Activated CD8-positive, alpha-beta T cell treated with anti-CD3 and anti-CD28 coated beads, Interleukin-2, amount 10 ng/mL, durations not matched to agents 7 days and 5 days (primary cell): Measurements from ENCODE around the gene RNU1-3. TPM values are rescaled to one million over a fixed set of nuclear protein-coding genes. Genes with fewer than 3 reads are reported as not detected.
"Not testable (repeated sequence)": the region's sequence is repeated elsewhere in the genome, so short reads cannot be mapped to it uniquely, and the experiment has no call there.

Experiments used
- ATAC-seq: fragments of 150-1000 bp; cut with Tn5 transposase; one replicate; pipeline ENCODE4 v1.10.0; 2021; ENCODE audit warnings: moderate library complexity
- CTCF ChIA-PET: fragments of 350-600 bp; sonication (Branson Sonifier 250); formaldehyde crosslinking; loops from one replicate; lab custom pipeline; 2021; ENCODE audit warnings: antibody characterized with exemption; lab: Charles Lee
- POLR2A ChIA-PET: fragments of 350-600 bp; sonication (Branson Sonifier 250); formaldehyde crosslinking; loops from one replicate; lab custom pipeline; 2021; ENCODE audit warnings: antibody characterized with exemption; lab: Charles Lee
- DNase-seq: peaks from one replicate; pipeline ENCODE4 v3.0.0-alpha.2; 2020
- H3K27ac Mint-ChIP-seq: one replicate; pipeline ENCODE4 v1.8.0; 2021; ENCODE audit warnings: mild to moderate bottlenecking, mixed read lengths
- H3K27me3 Mint-ChIP-seq: one replicate; pipeline ENCODE4 v1.8.0; 2021; ENCODE audit warnings: low read depth, mixed read lengths
- H3K36me3 Mint-ChIP-seq: one replicate; pipeline ENCODE4 v1.8.0; 2021; ENCODE audit warnings: low read depth, mixed read lengths
- H3K4me1 Mint-ChIP-seq: one replicate; pipeline ENCODE4 v1.8.0; 2021; ENCODE audit warnings: low read depth, mixed read lengths
- H3K4me3 Mint-ChIP-seq: one replicate; pipeline ENCODE4 v1.8.0; 2021; ENCODE audit warnings: mild to moderate bottlenecking, mixed read lengths
- H3K9me3 Mint-ChIP-seq: one replicate; pipeline ENCODE4 v1.8.0; 2022; ENCODE audit warnings: mixed read lengths; ENCODE audit not compliant: insufficient read depth
- total RNA-seq, 2 experiments: library from RNA; stranded (reverse); gene quantifications; one replicate each; pipeline ENCODE4 v1.2.3, GENCODE V29; 2021

RNU1-3 gene
- total RNA-seq, 2 experiments from 2014 or later, result 1,730 to 2,232 TPM

GRCh38 chr1:16647179-16648176 is 19.3 kb downstream of the RNU1-3 start:
- DNase-seq, result peak; percentile 21
- POLR2A ChIA-PET, H3K36me3 Mint-ChIP-seq, CTCF ChIA-PET, H3K4me1 Mint-ChIP-seq, H3K4me3 Mint-ChIP-seq, H3K9me3 Mint-ChIP-seq, H3K27ac Mint-ChIP-seq, ATAC-seq: not testable (repeated sequence)
- H3K27me3 Mint-ChIP-seq, result peaks cover 10% of the 10 kb centered on the region

GRCh38 chr1:16646716-16647115 is 20.0 kb downstream of the RNU1-3 start:
- ATAC-seq, H3K4me1 Mint-ChIP-seq, POLR2A ChIA-PET, CTCF ChIA-PET, H3K27me3 Mint-ChIP-seq, DNase-seq, H3K4me3 Mint-ChIP-seq, H3K36me3 Mint-ChIP-seq, H3K9me3 Mint-ChIP-seq, H3K27ac Mint-ChIP-seq: not testable (repeated sequence)

GRCh38 chr1:16646061-16646664 is 20.6 kb downstream of the RNU1-3 start:
- H3K36me3 Mint-ChIP-seq, H3K27ac Mint-ChIP-seq, POLR2A ChIA-PET, H3K9me3 Mint-ChIP-seq, H3K4me1 Mint-ChIP-seq, CTCF ChIA-PET, ATAC-seq, H3K27me3 Mint-ChIP-seq, H3K4me3 Mint-ChIP-seq: not testable (repeated sequence)
- DNase-seq, result peak; percentile 20

GRCh38 chr1:16645271-16646060 is 21.3 kb downstream of the RNU1-3 start:
- H3K4me3 Mint-ChIP-seq, H3K4me1 Mint-ChIP-seq, H3K9me3 Mint-ChIP-seq, H3K27me3 Mint-ChIP-seq, ATAC-seq, CTCF ChIA-PET, H3K36me3 Mint-ChIP-seq, H3K27ac Mint-ChIP-seq: not testable (repeated sequence)
- POLR2A ChIA-PET, result interaction anchor here (1.3 to 1.8 kb wide), 2 partner anchors 20 to 132 kb away, joined by 4 to 5 read pairs; partner anchors contain the start of gene RNU1-1
- DNase-seq, result peak; percentile 26

GRCh38 chr1:16644482-16645270 is 22.1 kb downstream of the RNU1-3 start:
- peak; percentile 87 for ATAC-seq
- POLR2A ChIA-PET, result interaction anchor here (0.8 to 1.8 kb wide), 4 partner anchors 12 to 136 kb away, joined by 3 to 5 read pairs (median 4); partner anchors contain the start of gene RNU1-1
- H3K4me1 Mint-ChIP-seq, H3K27me3 Mint-ChIP-seq, H3K4me3 Mint-ChIP-seq, CTCF ChIA-PET, H3K9me3 Mint-ChIP-seq, H3K36me3 Mint-ChIP-seq, H3K27ac Mint-ChIP-seq: not testable (repeated sequence)
- peak; percentile 96 for DNase-seq

GRCh38 chr1:16644193-16644481 is 22.6 kb downstream of the RNU1-3 start:
- H3K27me3 Mint-ChIP-seq, result peaks cover 7% of the 10 kb centered on the region
- CTCF ChIA-PET, result no interaction called here
- no peaks in the 10 kb centered on the region for H3K36me3 Mint-ChIP-seq
- H3K27ac Mint-ChIP-seq, result no peak overlapping the region
- POLR2A ChIA-PET, result interaction anchor here (0.8 to 1.8 kb wide), 4 partner anchors 11 to 136 kb away, joined by 3 to 5 read pairs (median 4); partner anchors contain the start of gene RNU1-1
- no peaks in the 10 kb centered on the region for H3K9me3 Mint-ChIP-seq
- ATAC-seq, result no peak
- no peak for DNase-seq
- no peaks in the 10 kb centered on the region for H3K4me1 Mint-ChIP-seq
- H3K4me3 Mint-ChIP-seq, result no peak overlapping the region

GRCh38 chr1:16643476-16644192 is 23.1 kb downstream of the RNU1-3 start:
- H3K4me3 Mint-ChIP-seq, H3K27me3 Mint-ChIP-seq, H3K27ac Mint-ChIP-seq, H3K36me3 Mint-ChIP-seq, H3K4me1 Mint-ChIP-seq, H3K9me3 Mint-ChIP-seq, CTCF ChIA-PET: not testable (repeated sequence)
- peak; percentile 46 for DNase-seq
- POLR2A ChIA-PET, result interaction anchor here (1.0 to 1.8 kb wide), 4 partner anchors 11 to 261 kb away, joined by 3 to 5 read pairs (median 4); partner anchors contain the start of gene RNU1-1
- peak; percentile 11 for ATAC-seq

GRCh38 chr1:16643001-16643411 is 23.7 kb downstream of the RNU1-3 start:
- H3K27ac Mint-ChIP-seq, H3K4me3 Mint-ChIP-seq, ATAC-seq, H3K4me1 Mint-ChIP-seq, H3K9me3 Mint-ChIP-seq, H3K36me3 Mint-ChIP-seq, CTCF ChIA-PET, H3K27me3 Mint-ChIP-seq: not testable (repeated sequence)
- DNase-seq, result peak; percentile 25
- POLR2A ChIA-PET, result interaction anchor here (1.4 kb wide), 1 partner anchor 262 kb away, joined by 5 read pairs; no protein-coding TSS in a partner anchor

GRCh38 chr1:16642025-16642966 is 24.5 kb downstream of the RNU1-3 start:
- POLR2A ChIA-PET, result interaction anchor here (1.4 kb wide), 1 partner anchor 263 kb away, joined by 5 read pairs; no protein-coding TSS in a partner anchor
- peak overlapping the region; percentile 3 for H3K27ac Mint-ChIP-seq
- H3K36me3 Mint-ChIP-seq, H3K4me3 Mint-ChIP-seq, H3K9me3 Mint-ChIP-seq, H3K4me1 Mint-ChIP-seq, H3K27me3 Mint-ChIP-seq, ATAC-seq, CTCF ChIA-PET: not testable (repeated sequence)
- peak; percentile 21 for DNase-seq
